Karpas-422 (cell line): ENCODE measurements around the gene ADGRL2. TPM values are rescaled to one million over a fixed set of nuclear protein-coding genes. Genes with fewer than 3 reads are reported as not detected.

Experiments used
- DNase-seq: peaks from one replicate; pipeline ENCODE4 v3.0.0-alpha.2; 2015
- H2AFZ ChIP-seq: fragments of 200-600 bp; sonication (generic); 2 replicates; pipeline ENCODE4 v1.6.1; 2014; ENCODE audit warnings: antibody characterized with exemption, low read length, mixed read lengths
- H3K27ac ChIP-seq: fragments of 200-600 bp; sonication (generic); 2 replicates; pipeline ENCODE4 v1.5.1; 2014; ENCODE audit warnings: mild to moderate bottlenecking, low read length, moderate library complexity
- H3K27me3 ChIP-seq: fragments of 200-600 bp; sonication (generic); 2 replicates; pipeline ENCODE4 v1.6.1; 2014; ENCODE audit warnings: low read length, mixed read lengths
- H3K36me3 ChIP-seq: fragments of 200-600 bp; sonication (generic); 2 replicates; pipeline ENCODE4 v1.6.1; 2014; ENCODE audit warnings: low read length, mixed read lengths; ENCODE audit not compliant: insufficient read depth
- H3K4me1 ChIP-seq: fragments of 200-600 bp; sonication (generic); 2 replicates; pipeline ENCODE4 v1.6.1; 2014; ENCODE audit warnings: mild to moderate bottlenecking, low read length, mixed read lengths
- H3K4me2 ChIP-seq: fragments of 200-600 bp; sonication (generic); 2 replicates; pipeline ENCODE4 v1.6.1; 2014; ENCODE audit warnings: low read length, low read depth, mild to moderate bottlenecking; ENCODE audit not compliant: poor library complexity, severe bottlenecking
- H3K4me3 ChIP-seq: fragments of 200-600 bp; sonication (generic); 2 replicates; pipeline ENCODE4 v1.5.1; 2014; ENCODE audit warnings: mild to moderate bottlenecking, antibody characterized with exemption, low read length, mixed read lengths
- H3K79me2 ChIP-seq: fragments of 200-600 bp; sonication (generic); 2 replicates; pipeline ENCODE4 v1.6.1; 2014; ENCODE audit warnings: mild to moderate bottlenecking, low read length, mixed read lengths
- H3K9ac ChIP-seq: fragments of 200-600 bp; sonication (generic); 2 replicates; pipeline ENCODE4 v1.6.0; 2014; ENCODE audit warnings: low read length
- H3K9me2 ChIP-seq: fragments of 200-600 bp; sonication (generic), shearing (Covaris generic); replicated peaks from 2 replicates; pipeline ENCODE4 v1.6.0; 2014; ENCODE audit warnings: mild to moderate bottlenecking, low read length, moderate library complexity; ENCODE audit not compliant: insufficient read depth
- H3K9me3 ChIP-seq: fragments of 300-700, 200-600 bp; sonication (generic); 2 replicates; pipeline ENCODE4 v1.6.1; 2014; ENCODE audit warnings: low read length, mixed read lengths
- H4K20me1 ChIP-seq: fragments of 200-600 bp; sonication (generic); 2 replicates; pipeline ENCODE4 v1.6.1; 2014; ENCODE audit warnings: mild to moderate bottlenecking, antibody characterized with exemption, low read length, low read depth; ENCODE audit not compliant: insufficient read depth
- total RNA-seq: library from RNA; depleted of rRNA; stranded (reverse); fragments of >200 nt; shearing (Covaris generic); gene quantifications from 2 replicates; pipeline ENCODE4 v1.2.3, GENCODE V29; 2014; ENCODE audit warnings: low replicate concordance; rRNA removed

The ADGRL2 gene
- total RNA-seq = not detected in 2 replicates

GRCh38 chr1:81800695-81801650, at the start of gene ADGRL2:
ADGRL2 (plus strand) TSS chr1:81800934; CDS start chr1:81836985, 36,051 bp downstream.
- Histone ChIP-seq H3K4me2 (no peak within 1 kb of the TSS), H3K27me3 (no peaks in the 10 kb centered on the region), H3K4me1 (no peaks in the 10 kb centered on the region), H3K9me3 (no peaks in the 10 kb centered on the region), H3K9ac (no peak within 1 kb of the TSS), H3K79me2 (no peaks in the 10 kb centered on the region), H3K9me2 (no peaks in the 10 kb centered on the region), H3K4me3 (no peak within 1 kb of the TSS), H3K36me3 (no peaks in the 10 kb centered on the region), H2AFZ (no peak within 1 kb of the TSS), H4K20me1 (no peaks in the 10 kb centered on the region), H3K27ac (no peak within 1 kb of the TSS)
- DNase-seq = no peak

- Histone ChIP-seq H3K79me2 (no peaks in the 10 kb centered on the region), H3K27ac (no peak overlapping the region), H3K27me3 (no peaks in the 10 kb centered on the region), H3K9ac (no peak overlapping the region), H3K9me3 (peaks cover 11% of the 10 kb centered on the region; the same call in 1 of the 2 replicates), H3K9me2 (no peaks in the 10 kb centered on the region), H3K36me3 (no peaks in the 10 kb centered on the region), H3K4me1 (no peaks in the 10 kb centered on the region), H2AFZ (no peak overlapping the region), H3K4me2 (no peak overlapping the region), H4K20me1 (no peaks in the 10 kb centered on the region), H3K4me3 (no peak overlapping the region)
- no peak for DNase-seq
Observed at GRCh38 chr1:81752840-81753239, 47.9 kb upstream of the ADGRL2 start.

- DNase-seq = no peak
- Histone ChIP-seq H4K20me1 (no peaks in the 10 kb centered on the region), H3K36me3 (no peaks in the 10 kb centered on the region), H3K9ac (no peak overlapping the region), H2AFZ (no peak overlapping the region), H3K9me2 (no peaks in the 10 kb centered on the region; the same call in 1 of the 2 replicates), H3K27ac (no peak overlapping the region), H3K79me2 (no peaks in the 10 kb centered on the region), H3K4me2 (no peak overlapping the region), H3K9me3 (peaks cover 9% of the 10 kb centered on the region; the same call in 1 of the 2 replicates), H3K27me3 (no peaks in the 10 kb centered on the region), H3K4me1 (no peaks in the 10 kb centered on the region), H3K4me3 (no peak overlapping the region)
Observed at GRCh38 chr1:81754424-81754823, 46.3 kb upstream of the ADGRL2 start.

- Histone ChIP-seq H3K9me2 (no peaks in the 10 kb centered on the region; the same call in 1 of the 2 replicates), H3K9ac (no peak overlapping the region), H3K4me3 (no peak overlapping the region), H3K27me3 (no peaks in the 10 kb centered on the region), H3K27ac (no peak overlapping the region), H3K9me3 (peaks cover 14% of the 10 kb centered on the region; the same call in 1 of the 2 replicates), H4K20me1 (no peaks in the 10 kb centered on the region), H3K4me2 (no peak overlapping the region), H3K4me1 (no peaks in the 10 kb centered on the region), H3K36me3 (no peaks in the 10 kb centered on the region), H2AFZ (no peak overlapping the region), H3K79me2 (no peaks in the 10 kb centered on the region)
- DNase-seq = no peak
Observed at GRCh38 chr1:81756872-81757271, 43.9 kb upstream of the ADGRL2 start.

GRCh38 chr1:81757398-81758020, 43.2 kb upstream of the ADGRL2 start:
- H3K79me2 ChIP-seq = no peaks in the 10 kb centered on the region
- H3K9me3 ChIP-seq = peaks cover 15% of the 10 kb centered on the region; the same call in 1 of the 2 replicates
- no peaks in the 10 kb centered on the region for H4K20me1 ChIP-seq
- H3K4me2 ChIP-seq = no peak overlapping the region
- no peak overlapping the region for H3K9ac ChIP-seq
- H3K27ac ChIP-seq = no peak overlapping the region
- H3K4me1 ChIP-seq = no peaks in the 10 kb centered on the region
- no peaks in the 10 kb centered on the region for H3K36me3 ChIP-seq
- DNase-seq = no peak
- H3K4me3 ChIP-seq = no peak overlapping the region
- H3K27me3 ChIP-seq = no peaks in the 10 kb centered on the region
- H2AFZ ChIP-seq = no peak overlapping the region
- no peaks in the 10 kb centered on the region; the same call in 1 of the 2 replicates for H3K9me2 ChIP-seq

- H3K27ac ChIP-seq = no peak overlapping the region
- DNase-seq = no peak
- no peaks in the 10 kb centered on the region for H4K20me1 ChIP-seq
- no peaks in the 10 kb centered on the region for H3K79me2 ChIP-seq
- H3K9me3 ChIP-seq = peaks cover 13% of the 10 kb centered on the region; the same call in 1 of the 2 replicates
- H3K36me3 ChIP-seq = no peaks in the 10 kb centered on the region
- H2AFZ ChIP-seq = no peak overlapping the region
- H3K9me2 ChIP-seq = no peaks in the 10 kb centered on the region; the same call in 1 of the 2 replicates
- H3K4me3 ChIP-seq = no peak overlapping the region
- no peaks in the 10 kb centered on the region for H3K4me1 ChIP-seq
- no peaks in the 10 kb centered on the region for H3K27me3 ChIP-seq
- H3K4me2 ChIP-seq = no peak overlapping the region
- H3K9ac ChIP-seq = no peak overlapping the region
Observed at GRCh38 chr1:81758181-81758580, 42.6 kb upstream of the ADGRL2 start.

GRCh38 chr1:81760477-81761097, 40.1 kb upstream of the ADGRL2 start:
- Histone ChIP-seq H3K4me2 (no peak overlapping the region), H3K27me3 (no peaks in the 10 kb centered on the region), H3K4me3 (no peak overlapping the region), H2AFZ (no peak overlapping the region), H4K20me1 (no peaks in the 10 kb centered on the region), H3K36me3 (no peaks in the 10 kb centered on the region), H3K79me2 (no peaks in the 10 kb centered on the region), H3K4me1 (no peaks in the 10 kb centered on the region), H3K27ac (no peak overlapping the region), H3K9me2 (no peaks in the 10 kb centered on the region; the same call in 1 of the 2 replicates), H3K9me3 (peaks cover 13% of the 10 kb centered on the region; the same call in 1 of the 2 replicates), H3K9ac (no peak overlapping the region)
- DNase-seq = no peak

- Histone ChIP-seq H3K9me3 (peaks cover 15% of the 10 kb centered on the region), H3K9ac (no peak overlapping the region), H3K4me1 (no peaks in the 10 kb centered on the region), H3K27ac (no peak overlapping the region), H3K27me3 (no peaks in the 10 kb centered on the region), H3K36me3 (no peaks in the 10 kb centered on the region), H3K4me3 (no peak overlapping the region), H2AFZ (no peak overlapping the region), H3K9me2 (no peaks in the 10 kb centered on the region), H4K20me1 (no peaks in the 10 kb centered on the region), H3K79me2 (no peaks in the 10 kb centered on the region), H3K4me2 (no peak overlapping the region)
- no peak for DNase-seq
Observed at GRCh38 chr1:81775510-81775909, 25.2 kb upstream of the ADGRL2 start.
